Activated T-cell treated with anti-CD3 and anti-CD28 coated beads for 24 hours (primary cell): Measurements from ENCODE around the gene RILPL1.
"Not testable (repeated sequence)": the region's sequence is repeated elsewhere in the genome, so short reads cannot be mapped to it uniquely, and the experiment has no call there.

Experiments used
- DNase-seq: peaks from one replicate; pipeline ENCODE4 v3.0.0-alpha.2; 2020; ENCODE audit warnings: low read depth

Gene RILPL1

GRCh38 chr12:123529686-123530085 is 3.8 kb downstream of the RILPL1 start:
- no peak for DNase-seq

GRCh38 chr12:123528858-123529257 is 4.7 kb downstream of the RILPL1 start:
- no peak for DNase-seq

- DNase-seq: no peak
Observed at GRCh38 chr12:123526542-123527080, 6.9 kb downstream of the RILPL1 start.

- no peak for DNase-seq
Observed at GRCh38 chr12:123524378-123524777, 9.1 kb downstream of the RILPL1 start.

GRCh38 chr12:123523518-123523917 is 10.0 kb downstream of the RILPL1 start:
- DNase-seq: no peak

- DNase-seq: no peak
Observed at GRCh38 chr12:123522164-123522563, 11.4 kb downstream of the RILPL1 start.

GRCh38 chr12:123520567-123521474 is 12.7 kb downstream of the RILPL1 start:
- no peak for DNase-seq

GRCh38 chr12:123519141-123520001 is 14.1 kb downstream of the RILPL1 start:
- DNase-seq: no peak

- no peak for DNase-seq
Observed at GRCh38 chr12:123516216-123516780, 17.2 kb downstream of the RILPL1 start.

- not testable (repeated sequence) for DNase-seq
Observed at GRCh38 chr12:123514582-123515221, 18.8 kb downstream of the RILPL1 start.

- DNase-seq: no peak
Observed at GRCh38 chr12:123513805-123514204, 19.7 kb downstream of the RILPL1 start.

GRCh38 chr12:123512838-123513665 is 20.5 kb downstream of the RILPL1 start:
- DNase-seq: no peak

- DNase-seq: no peak
Observed at GRCh38 chr12:123506843-123507236, 26.7 kb downstream of the RILPL1 start.

GRCh38 chr12:123506059-123506842 is 27.3 kb downstream of the RILPL1 start:
- DNase-seq: no peak

- DNase-seq: no peak
Observed at GRCh38 chr12:123502163-123502704, 31.3 kb downstream of the RILPL1 start.

- DNase-seq: no peak
Observed at GRCh38 chr12:123499332-123499731, 34.2 kb downstream of the RILPL1 start.

- DNase-seq: no peak
Observed at GRCh38 chr12:123498126-123498825, 35.2 kb downstream of the RILPL1 start.

- DNase-seq: no peak
Observed at GRCh38 chr12:123497065-123497464, 36.5 kb downstream of the RILPL1 start.
